ENCODE data around the gene MIX23.
"Not testable (repeated sequence)": the region's sequence is repeated elsewhere in the genome, so short reads cannot be mapped to it uniquely, and the experiment has no call there.

MIX23 gene

GRCh38 chr3:122389197-122389596 lies 6.2 kb upstream of the MIX23 start:
- no peak overlapping the region for H3K4me3 ChIP-seq (ENCODE audit: low read length)
- no peak for TF ChIP-seq CTCF (conservative IDR thresholded peaks at IDR 0.05; ENCODE audit: low read depth, low read length)
- no peak for DNase-seq (ENCODE audit: low read depth)

DNA sequence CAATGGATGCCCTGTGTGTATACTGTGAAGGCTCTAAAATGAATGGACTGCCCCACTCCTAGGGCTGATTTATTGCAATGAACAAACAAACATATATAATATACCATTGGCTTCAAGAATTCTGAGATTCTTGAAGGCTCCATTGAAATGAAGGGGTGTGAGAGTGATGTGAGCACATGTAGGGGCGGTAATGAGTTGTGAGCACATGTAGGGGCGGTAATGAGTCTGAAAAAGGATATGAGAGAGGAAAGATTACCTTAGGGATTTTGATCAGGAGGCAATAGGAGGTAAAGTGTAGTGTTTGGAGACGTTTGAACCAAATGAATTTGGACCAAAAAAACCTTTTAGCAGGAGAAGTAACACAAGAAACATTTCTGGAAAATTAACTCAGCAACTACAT lies 4.7 kb upstream of the MIX23 start:
- DNase-seq (ENCODE audit: low read depth) = no peak
- no peak overlapping the region for H3K4me3 ChIP-seq (ENCODE audit: low read length)
- TF ChIP-seq CTCF (conservative IDR thresholded peaks at IDR 0.05; ENCODE audit: low read depth, low read length) = no peak

DNA sequence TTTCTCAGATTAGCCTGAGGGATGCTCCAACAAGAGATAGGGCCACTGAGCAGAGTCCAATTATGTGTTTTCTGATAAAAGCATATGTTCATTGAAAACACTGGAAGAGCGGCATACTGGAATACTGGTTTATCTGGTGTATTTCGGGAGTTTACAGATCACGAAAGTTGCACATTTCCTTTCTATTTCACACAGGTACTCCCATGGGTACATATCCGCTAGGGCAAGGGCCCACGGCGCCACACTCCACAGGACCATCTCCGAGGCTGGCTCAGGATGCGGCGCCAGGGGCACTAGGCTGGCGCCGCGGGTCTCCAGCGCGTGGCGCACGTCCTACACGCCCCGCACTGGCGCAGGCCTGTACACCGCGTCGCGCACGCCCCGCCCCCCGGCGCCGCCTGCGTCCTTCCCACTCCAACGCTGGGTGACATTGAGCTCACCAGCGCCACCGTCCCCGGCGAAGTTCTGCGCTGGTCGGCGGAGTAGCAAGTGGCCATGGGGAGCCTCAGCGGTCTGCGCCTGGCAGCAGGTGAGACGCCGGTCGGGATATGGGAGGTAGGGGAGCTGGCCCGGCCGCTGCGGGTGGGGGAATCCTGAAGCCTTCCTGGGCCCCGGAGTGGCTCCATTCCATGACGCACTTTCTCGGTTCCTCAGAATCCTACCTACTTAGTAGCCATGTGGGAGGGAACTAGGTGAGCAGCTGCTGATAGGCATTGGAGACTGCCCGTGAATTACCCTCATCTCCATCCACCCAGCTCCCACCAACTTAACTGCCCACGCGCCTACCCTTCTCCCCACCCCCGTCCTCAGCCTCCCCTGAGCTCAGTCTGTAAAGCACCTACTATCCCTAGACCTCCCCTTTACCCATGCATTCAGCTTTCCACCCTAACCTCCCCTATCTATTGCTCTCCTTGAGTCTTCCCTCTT lies 1.0 kb upstream of the MIX23 start, which contains the start of gene FAM162A:
TSS of gene FAM162A (plus strand) at position 412 of the 927 bp plus-strand sequence. CDS start at position 496, 84 bp downstream.
- peak; percentile 48 for TF ChIP-seq CTCF (conservative IDR thresholded peaks at IDR 0.05; ENCODE audit: low read depth, low read length)
- peak within 1 kb of the TSS; percentile 99 for H3K4me3 ChIP-seq (ENCODE audit: low read length)
- DNase-seq (ENCODE audit: low read depth) = peak; percentile 67

DNA sequence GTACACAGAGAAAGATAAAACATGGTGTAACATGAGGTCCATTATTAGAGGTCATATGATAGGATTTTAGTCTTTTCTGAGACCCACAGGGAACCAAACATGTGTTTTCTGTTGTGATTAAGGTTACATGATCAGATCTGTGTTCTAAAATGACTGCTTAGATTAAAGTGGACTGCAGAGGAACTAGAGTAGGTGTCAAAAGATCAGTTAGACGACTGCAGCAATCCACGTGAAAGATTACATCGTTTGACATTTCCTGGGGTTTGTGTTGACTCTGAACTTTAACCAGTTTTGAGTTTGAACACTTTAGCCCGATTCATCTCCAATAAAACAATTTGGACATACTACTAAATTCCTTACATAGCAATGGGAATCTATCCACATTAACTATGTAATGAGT lies 5.1 kb downstream of the MIX23 start:
- no peak overlapping the region for H3K4me3 ChIP-seq (ENCODE audit: low read length)
- TF ChIP-seq CTCF (conservative IDR thresholded peaks at IDR 0.05; ENCODE audit: low read depth, low read length) = no peak
- no peak for DNase-seq (ENCODE audit: low read depth)

DNA sequence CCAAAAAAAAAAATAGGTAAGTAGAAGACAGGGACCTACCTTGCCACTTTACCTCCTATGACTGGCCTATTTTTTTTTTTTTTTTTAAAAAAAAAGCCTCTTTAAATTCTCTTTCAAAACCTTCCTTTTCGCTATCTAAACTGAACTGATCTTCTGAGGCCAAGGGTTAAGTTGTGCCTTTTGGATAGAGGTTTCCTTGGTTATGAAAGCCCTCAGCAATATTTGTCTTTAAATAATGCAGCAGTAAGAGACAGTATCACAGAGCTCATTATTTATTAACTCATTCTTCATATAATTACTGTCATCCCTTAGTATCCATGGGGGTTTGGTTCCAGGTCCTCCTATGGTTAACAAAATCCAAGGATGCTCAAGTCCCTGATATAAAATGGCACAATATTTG lies 9.0 kb downstream of the MIX23 start:
- no peak overlapping the region for H3K4me3 ChIP-seq (ENCODE audit: low read length)
- DNase-seq (ENCODE audit: low read depth) = no peak
- no peak for TF ChIP-seq CTCF (conservative IDR thresholded peaks at IDR 0.05; ENCODE audit: low read depth, low read length)

GRCh38 chr3:122366379-122366749 lies 16.7 kb downstream of the MIX23 start:
- H3K4me3 ChIP-seq (ENCODE audit: low read length) = no peak overlapping the region
- no peak for DNase-seq (ENCODE audit: low read depth)
- TF ChIP-seq CTCF (conservative IDR thresholded peaks at IDR 0.05; ENCODE audit: low read depth, low read length) = no peak

DNA sequence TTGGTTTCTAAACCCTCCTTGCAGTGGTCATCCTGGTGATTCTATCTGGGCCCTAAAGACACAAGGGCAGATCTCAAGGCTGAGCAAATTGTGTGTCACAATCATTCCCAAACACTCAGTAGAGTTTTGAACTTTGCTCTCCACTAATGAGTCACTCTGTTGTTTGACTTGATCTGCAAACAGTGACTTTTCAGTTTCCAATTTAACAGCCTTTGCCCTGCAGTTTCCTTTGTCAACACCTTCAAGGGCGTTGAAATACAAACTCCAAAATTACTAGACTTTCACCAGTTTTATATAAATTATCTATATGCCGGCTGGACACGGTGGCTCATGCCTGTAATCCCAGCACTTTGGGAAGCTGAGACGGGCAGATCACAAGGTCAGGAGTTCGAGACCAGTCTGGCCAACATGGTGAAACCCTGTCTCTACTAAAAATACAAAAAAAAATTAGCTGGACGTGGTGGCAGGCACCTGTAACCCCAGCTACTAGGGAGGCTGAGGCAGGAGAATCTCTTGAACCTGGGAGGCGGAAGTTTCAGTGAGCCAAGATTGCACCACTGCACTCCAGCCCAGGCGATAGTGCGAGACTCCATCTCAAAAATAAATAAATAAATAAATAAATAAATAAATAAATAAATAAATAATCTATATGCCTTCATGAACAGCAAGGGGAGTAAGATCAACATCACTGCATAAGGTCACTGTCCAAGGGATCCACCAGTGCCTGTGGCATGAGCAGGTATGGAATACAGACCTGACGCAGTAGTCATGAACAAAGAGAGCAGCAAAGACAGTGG lies 17.3 kb downstream of the MIX23 start:
- H3K4me3 ChIP-seq (ENCODE audit: low read length); DNase-seq (ENCODE audit: low read depth): not testable (repeated sequence)

Data from retinal pigment epithelial cell (primary cell).